Measurements from ENCODE around the gene GSC2. TPM values are rescaled to one million over a fixed set of nuclear protein-coding genes. Genes with fewer than 3 reads are reported as not detected.

Gene GSC2
- total RNA-seq, 1 donor from 2014 or later: not detected

- no peak for DNase-seq (ENCODE audit: extremely low read depth, low read depth, low spot score)
These were observed 45.9 kb downstream of the GSC2 start for GRCh38 chr22:19103880-19104821.

GRCh38 chr22:19098157-19098556 lies 51.9 kb downstream of the GSC2 start:
- no peak for DNase-seq (ENCODE audit: extremely low read depth, low read depth, low spot score)

- no peak for DNase-seq (ENCODE audit: extremely low read depth, low read depth, low spot score)
These were observed 52.6 kb downstream of the GSC2 start for GRCh38 chr22:19097518-19097917.

Other genes starting within 250 kb of the GSC2 start
- gene DGCR6, start 244.0 kb downstream of the GSC2 start, total RNA-seq: 10.2 and 11.2 TPM in 2 replicates
- 1.0 TPM in 1 of 2 replicates, not detected in the other for gene PRODH, start 214.0 kb downstream of the GSC2 start, total RNA-seq
- 55.4 and 60.9 TPM in 2 replicates for gene DGCR2, start 27.9 kb downstream of the GSC2 start, total RNA-seq
- not detected in 2 replicates for gene TSSK2, start 19.0 kb downstream of the GSC2 start, total RNA-seq
- 25.6 and 27.4 TPM in 2 replicates for gene ESS2, start 5.6 kb downstream of the GSC2 start, total RNA-seq
- 108 and 119 TPM in 2 replicates for gene SLC25A1, start 28.4 kb upstream of the GSC2 start, total RNA-seq
- 2.1 and 7.8 TPM in 2 replicates for gene CLTCL1, start 141.4 kb upstream of the GSC2 start, total RNA-seq